GM12878 (cell line): ENCODE measurements around the gene NOL12. TPM values are rescaled to one million over a fixed set of nuclear protein-coding genes. Genes with fewer than 3 reads are reported as not detected.

Experiments
- CEBPZ ChIP-seq: fragments of 150-350 bp; IDR thresholded peaks from 2 replicates; pipeline ENCODE4 v1.6.1; 2016; ENCODE audit warnings: low read depth, low read length
- REST ChIP-seq: IDR thresholded peaks from 2 replicates; pipeline ENCODE4 v1.6.1; 2012; ENCODE audit warnings: mild to moderate bottlenecking, low read depth, low read length
- ZNF24 ChIP-seq: fragments of 450-650 bp; IDR thresholded peaks from 2 replicates; pipeline ENCODE4 v1.6.1; 2017; ENCODE audit warnings: antibody characterized with exemption, mild to moderate bottlenecking
- polyA plus RNA-seq, 11 experiments: library from polyadenylated mRNA; depleted of rRNA in 4 of 11; unstranded in 6 of 11; stranded (reverse) in 5 of 11; fragments of >200 nt; fragmentation: Nextera tagmentation in 4 of 11; fragmentation: Illumina TruSeq in 1 of 11; extraction: Ambion mirVana in 4 of 11; extraction: Trizol in 1 of 11; gene quantifications; 1 replicate in 1 of 11; 2 replicates in 10 of 11; pipeline versions ENCODE4 v1.2.1 to v1.2.3, GENCODE V29; 2011 to 2016; ENCODE audit warnings: inconsistent platforms in 2 of 11, missing spikeins in 2 of 11, low read depth in 1 of 11
- total RNA-seq, 4 experiments: library from RNA; depleted of rRNA in 3 of 4; stranded (reverse); fragments of >200 nt in 3 of 4; fragmentation: Illumina TruSeq in 1 of 4; extraction: Trizol in 1 of 4; gene quantifications; 2 replicates each; pipeline versions ENCODE4 v1.2.1 to v1.2.3, GENCODE V29; 2013 to 2021

Gene NOL12
- total and polyA plus RNA-seq, 10 of the 15 experiments (the other 5 are each of a cell fraction or from before 2014, with no cell fraction given): 3.3 to 69.4 (median 41.1) TPM

- TF ChIP-seq CEBPZ (no peak), REST (no peak), ZNF24 (peak; percentile 98)
- TF ChIP-seq, all 136 proteins: peak for 39
These were observed 9.2 kb upstream of the NOL12 start (continued) for GRCh38 chr22:37676736-37677492.
